GM21737 (cell line): ENCODE data around the gene TOR1A.

ENCODE experiments used
- ATAC-seq: cut with Tn5 transposase; IDR thresholded peaks from one replicate; pipeline ENCODE4 v1.9.1; 2021; ENCODE audit warnings: mild to moderate bottlenecking, moderate library complexity; ENCODE audit not compliant: unreplicated experiment

The TOR1A gene, protein sequence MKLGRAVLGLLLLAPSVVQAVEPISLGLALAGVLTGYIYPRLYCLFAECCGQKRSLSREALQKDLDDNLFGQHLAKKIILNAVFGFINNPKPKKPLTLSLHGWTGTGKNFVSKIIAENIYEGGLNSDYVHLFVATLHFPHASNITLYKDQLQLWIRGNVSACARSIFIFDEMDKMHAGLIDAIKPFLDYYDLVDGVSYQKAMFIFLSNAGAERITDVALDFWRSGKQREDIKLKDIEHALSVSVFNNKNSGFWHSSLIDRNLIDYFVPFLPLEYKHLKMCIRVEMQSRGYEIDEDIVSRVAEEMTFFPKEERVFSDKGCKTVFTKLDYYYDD

DNA sequence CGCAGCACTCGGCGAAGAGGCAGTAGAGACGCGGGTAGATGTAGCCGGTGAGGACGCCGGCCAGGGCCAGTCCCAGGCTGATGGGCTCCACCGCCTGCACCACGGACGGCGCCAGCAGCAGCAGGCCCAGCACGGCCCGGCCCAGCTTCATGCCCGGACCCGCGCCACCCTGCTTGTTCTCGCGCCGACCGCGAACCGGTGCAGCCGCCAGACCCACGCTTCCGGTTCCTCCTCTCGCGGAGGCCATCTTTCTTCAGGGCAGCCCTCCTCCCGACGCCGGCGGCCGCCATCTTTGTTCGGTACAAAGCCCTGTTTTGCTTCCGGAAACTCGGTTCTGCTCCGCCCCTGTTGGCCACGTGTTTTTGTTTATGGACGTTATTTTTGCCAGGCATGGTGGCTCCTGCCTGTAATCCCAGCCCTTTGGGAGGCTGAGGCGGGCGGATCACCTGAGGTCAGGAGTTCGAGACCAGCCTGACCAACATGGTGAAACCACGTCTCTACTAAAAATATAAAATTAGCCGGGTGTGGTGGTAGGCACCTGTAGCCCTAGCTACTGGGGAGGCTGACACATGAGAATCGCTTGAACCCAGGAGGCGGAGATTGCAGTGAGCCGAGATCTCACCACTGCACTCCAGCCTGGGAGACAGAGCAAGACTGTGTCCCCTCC is at the start of gene TOR1A:
Gene TOR1A, minus strand, starts transcription at position 202 of the 667 bp plus-strand sequence. Its CDS starts 51 bp downstream, at position 151.
- ATAC-seq: peak; percentile 79

DNA sequence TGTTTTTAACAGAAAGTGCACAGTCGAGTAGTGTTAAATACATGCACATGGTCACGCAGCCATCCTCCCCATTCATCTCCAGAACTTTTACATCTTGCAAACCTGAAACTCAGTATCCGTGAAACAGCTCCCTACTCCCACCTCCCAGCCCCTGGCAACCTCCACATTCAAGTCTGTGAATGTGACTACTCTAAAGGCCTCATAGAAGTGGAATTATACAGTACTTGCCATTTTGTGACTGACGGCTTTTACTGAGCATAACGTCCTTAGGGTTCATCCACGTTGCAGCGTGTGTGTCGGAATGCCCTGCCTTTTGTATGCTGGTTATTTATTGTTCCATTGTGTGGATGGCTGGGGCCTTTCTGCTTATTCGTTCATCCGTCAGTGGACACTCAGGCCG is 47.1 kb upstream of the TOR1A start:
- ATAC-seq: no peak

DNA sequence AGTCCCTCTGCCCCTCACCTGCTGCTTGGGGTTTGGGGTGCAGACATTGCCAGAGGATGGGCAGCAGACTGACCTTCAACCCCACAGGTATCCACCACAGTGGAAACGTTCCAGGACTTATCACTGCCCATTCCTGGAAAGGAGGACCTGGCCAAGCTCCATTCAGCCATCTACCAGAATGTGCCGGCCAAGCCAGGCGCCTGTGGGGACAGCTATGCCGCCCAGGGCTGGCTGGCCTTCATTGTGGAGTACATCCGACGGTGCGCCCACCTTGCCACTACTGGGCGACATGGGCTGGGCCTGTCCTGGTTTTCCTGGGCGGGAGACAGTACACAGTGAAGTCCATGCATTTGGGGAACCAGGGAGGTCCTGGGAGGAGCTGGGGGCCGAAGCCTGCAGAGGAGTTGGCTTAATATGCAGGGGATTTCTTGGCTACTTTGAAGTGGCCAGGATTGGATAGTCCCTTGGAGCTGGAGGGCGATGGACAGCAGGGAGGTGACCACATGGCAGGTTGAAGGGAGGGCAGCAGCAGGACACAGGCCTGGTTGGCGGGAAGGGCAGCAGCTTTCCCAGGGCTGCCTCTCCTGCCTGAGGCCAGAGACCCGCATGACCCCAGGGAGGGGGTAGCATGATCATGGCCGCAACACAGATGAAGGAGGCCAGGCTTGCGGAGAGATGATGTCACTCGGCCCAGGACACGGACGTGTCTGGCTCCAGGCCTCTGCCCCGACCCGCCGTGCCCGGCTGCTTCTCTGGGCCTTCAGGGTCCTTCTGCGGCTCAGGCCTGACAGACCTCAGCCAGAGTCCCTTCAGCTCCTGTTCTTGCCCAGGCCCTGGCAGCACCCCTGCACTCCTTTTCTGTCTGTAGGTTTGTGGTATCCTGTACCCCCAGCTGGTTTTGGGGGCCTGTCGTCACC is 45.9 kb upstream of the TOR1A start:
- ATAC-seq: no peak

DNA sequence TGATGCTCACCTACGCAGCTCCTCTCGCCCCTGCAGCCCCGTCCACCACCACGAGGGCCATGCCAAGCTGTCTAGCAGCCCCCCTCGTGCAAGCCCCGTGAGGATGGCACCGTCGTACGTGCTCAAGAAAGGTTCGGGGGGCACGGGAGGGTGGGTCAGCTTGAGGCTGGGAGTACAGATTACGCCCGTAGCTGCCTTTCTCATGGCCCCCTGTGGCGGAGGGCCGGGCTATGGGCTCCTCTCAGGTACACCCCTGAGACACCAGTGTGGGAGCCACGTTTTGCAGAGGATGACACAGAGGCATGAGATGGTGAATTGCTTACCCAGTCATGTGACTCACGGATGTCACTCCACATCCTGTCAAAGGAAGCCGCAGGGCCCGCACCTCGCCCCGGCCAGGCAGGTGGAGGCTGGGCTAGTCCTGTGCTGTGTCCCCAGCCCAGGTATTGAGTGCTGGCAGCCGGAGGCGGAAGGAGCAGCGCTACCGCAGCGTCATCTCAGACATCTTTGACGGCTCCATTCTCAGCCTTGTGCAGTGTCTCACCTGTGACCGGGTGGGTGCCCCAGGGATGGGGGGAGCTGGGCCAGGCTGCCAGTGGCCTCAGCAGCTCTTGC is 45.0 kb upstream of the TOR1A start:
- no peak for ATAC-seq

DNA sequence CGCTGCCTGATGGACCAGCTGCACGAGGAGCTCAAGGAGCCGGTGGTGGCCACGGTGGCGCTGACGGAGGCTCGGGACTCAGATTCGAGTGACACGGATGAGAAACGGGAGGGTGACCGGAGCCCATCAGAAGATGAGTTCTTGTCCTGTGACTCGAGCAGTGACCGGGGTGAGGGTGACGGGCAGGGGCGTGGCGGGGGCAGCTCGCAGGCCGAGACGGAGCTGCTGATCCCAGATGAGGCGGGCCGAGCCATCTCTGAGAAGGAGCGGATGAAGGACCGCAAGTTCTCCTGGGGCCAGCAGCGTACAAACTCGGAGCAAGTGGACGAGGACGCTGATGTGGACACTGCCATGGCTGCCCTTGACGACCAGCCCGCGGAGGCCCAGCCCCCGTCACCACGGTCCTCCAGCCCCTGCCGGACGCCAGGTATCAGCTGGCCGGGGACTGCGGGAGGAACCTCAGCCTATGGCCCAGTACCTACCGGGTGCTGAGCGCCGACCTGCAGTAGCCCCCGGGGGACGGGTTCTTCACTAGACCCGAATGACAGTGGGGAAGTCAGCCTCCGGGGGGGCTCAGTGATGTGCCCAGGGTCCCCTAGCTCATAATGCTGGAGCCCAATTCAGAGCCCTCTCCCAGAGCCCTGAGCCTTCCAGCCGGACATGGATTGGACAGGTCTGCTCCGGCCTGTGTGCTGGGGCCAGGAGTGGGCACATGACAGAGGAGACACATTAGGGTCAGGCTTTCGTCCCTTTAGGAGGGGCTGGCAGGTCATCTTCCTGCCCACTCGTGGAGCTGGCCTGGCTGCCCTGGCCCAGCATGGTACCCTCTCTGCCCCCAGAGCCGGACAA is 44.3 kb upstream of the TOR1A start:
- ATAC-seq: no peak

DNA sequence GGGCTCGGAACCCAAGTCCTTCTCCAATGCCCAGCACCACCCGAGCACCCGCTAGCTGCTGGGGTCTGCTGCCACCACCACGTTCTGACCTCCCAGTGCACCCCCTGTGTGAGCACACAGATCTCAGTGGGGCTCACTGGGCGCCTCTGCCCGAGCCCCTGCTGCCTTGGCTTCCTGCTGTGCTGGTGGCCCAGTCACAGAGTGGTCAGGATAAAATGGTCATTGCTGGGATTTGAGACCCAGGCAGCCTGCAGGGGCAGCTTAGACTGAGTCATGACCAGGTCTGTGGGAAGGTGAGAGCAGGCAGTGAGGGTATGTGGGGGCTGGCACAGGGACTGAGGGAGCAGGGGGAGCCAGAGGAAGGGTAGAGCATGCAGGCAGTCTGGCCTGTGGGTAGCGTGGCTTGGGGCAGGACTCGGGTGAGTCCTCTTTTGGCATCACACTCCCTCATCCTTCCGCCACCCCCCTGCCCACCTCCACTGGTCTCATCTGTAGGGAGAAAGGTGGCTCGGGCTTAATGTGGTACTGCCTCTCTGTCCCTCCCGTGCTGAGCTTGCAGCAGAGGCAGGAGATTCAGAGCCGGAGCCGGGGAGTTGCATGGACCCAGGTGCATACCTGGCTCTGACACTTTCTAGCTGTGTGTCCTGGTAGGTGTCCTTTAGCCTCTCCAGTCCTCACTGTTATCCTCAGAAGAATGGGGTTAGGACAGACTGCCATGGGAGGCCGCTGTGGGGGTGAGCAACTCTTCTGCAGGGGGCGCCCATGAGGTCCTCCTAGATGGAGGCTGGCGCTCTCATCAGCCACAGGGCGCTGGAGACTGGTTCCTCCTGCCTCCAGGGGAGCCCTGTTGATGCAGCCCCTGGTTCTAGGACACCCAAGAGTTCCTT is 43.4 kb upstream of the TOR1A start:
- no peak for ATAC-seq

DNA sequence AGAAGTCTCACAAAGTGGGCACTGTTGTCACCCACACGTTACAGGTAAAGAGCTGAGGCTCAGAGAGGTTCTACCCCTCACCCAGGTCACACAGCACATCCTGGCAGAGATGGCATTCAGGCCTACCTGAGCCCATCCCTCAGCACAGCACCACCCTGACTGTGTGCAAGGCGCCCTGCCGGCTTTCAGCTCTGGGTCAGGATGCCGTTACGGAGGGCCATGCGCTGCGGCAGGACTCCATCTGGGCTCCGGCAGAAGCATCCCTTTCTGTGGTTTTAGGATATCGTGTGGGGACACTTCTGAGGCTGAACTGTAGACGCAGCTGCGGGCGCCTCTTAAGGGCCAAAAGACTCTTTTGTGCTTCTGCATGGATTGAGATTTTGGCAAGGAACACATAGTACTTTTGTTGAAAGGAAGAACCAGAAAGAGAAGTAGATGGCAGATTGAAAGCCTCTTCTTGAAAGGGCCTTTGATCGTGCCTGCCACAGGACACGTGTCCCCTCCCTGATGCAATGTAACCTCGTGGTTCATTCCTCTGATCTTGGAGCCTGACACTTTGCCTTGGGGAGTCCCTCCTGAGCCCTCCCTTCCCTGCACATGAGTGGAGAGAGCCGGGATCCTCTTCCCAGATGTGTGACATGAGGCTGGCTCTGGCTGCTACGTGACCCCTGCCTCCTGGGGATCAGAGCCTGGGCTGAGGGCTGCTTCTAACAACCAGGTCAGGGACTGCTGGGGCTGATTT is 42.6 kb upstream of the TOR1A start:
- ATAC-seq: no peak

DNA sequence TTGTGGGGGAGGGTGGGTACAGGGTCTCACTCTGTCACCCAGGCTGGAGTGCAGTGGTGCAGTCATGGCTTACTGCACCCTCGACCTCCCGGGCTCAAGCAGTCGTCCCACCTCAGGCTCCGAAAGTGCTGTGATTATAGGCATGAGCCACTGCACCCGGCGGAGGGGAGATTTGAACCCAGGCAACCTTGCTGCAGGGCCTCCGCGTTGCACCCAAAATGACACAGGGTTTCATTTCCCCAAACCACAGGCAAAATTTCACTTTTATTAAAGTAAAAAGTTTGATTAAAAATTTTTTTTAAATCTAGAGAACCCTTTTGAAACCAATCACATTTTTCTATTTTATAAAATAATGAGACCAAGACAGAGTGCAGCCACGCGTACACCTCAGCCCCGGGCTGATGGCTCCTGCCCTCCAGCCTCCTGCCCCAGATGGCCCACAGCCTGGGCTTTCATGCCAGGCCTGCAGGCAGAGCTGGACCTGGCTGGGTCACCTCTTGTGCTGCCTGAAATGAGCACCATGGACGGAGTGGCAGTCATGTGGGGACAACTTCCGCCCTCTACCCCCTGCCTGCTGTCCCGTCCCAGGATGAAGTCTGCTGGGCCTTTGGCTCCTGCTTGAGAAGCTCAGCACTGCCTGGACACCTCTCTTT is 41.9 kb upstream of the TOR1A start:
- ATAC-seq: no peak

DNA sequence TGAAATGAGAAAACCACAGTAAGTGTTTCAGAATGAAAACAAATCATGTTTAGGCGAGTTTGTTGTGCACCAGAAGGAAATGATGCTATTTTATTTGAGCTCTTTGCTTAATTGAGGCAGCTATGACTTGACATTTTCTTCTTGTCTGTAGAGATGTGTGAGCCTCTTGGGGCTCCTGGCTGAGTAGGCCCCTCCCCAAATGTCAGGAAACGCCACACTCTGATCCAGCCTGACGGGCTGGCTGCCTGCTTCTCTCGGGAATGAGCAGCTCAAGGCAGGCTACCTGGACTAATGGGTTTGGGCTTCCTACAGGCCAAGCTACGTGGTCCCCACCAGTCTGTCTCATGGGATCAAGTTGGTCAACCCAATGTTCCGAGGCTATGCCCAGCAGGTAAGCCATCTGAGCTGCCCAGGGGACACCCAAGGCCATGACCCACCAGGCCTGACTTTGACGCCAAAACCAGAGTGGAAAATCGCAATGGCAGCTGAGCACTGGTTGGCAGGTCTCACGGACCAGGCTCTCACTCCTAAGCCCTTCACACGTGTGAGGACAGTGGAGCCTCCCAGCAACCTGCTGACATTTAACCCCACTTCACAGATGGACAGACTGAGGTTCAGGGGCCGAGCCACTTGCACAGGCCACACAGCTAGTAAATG is 41.2 kb upstream of the TOR1A start:
- no peak for ATAC-seq

DNA sequence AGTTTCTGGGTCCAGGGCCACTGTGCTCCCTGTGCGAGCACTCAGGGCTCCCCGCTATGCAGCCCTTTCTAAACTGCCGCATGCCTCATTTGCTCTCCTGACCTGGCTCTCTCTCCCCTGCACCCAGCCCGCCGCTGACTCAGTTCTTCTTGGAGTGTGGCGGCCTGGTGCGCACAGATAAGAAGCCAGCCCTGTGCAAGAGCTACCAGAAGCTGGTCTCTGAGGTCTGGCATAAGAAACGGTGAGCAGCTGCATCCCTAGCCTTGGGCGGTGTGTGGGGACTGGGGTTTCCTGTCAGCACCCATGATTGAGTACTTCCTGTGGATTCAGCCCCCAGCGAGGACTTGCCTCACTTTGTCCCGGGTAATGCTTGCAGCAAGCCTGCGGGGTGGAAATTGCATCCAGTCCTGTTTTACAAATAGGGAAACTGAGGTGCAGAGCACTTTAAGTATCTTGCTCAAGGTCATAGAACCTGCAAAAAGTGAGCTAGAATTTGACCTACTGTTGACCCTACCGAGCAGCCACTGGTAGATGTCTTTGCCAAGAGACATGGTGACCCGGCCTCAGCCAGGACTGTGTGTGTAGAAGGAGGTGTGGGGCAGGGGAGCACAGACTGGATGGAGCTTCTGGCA is 39.2 kb upstream of the TOR1A start:
- no peak for ATAC-seq

DNA sequence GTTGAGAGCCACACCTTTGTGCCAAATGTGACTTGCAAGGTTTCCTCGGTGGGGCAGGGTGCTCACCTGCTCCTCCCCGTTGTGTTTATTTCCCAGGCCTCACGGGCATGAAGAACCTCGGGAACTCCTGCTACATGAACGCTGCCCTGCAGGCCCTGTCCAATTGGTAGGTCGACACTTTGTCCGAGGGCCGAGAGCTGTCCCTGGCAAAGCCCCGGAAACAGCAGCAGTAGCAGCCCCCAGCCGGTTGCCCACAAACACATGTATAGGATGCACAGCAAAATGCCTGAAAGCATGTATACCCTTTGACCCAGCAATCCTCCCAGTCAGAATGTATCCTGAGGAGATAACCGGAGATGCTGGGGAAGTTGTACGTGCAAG is 37.5 kb upstream of the TOR1A start:
- ATAC-seq: no peak

DNA sequence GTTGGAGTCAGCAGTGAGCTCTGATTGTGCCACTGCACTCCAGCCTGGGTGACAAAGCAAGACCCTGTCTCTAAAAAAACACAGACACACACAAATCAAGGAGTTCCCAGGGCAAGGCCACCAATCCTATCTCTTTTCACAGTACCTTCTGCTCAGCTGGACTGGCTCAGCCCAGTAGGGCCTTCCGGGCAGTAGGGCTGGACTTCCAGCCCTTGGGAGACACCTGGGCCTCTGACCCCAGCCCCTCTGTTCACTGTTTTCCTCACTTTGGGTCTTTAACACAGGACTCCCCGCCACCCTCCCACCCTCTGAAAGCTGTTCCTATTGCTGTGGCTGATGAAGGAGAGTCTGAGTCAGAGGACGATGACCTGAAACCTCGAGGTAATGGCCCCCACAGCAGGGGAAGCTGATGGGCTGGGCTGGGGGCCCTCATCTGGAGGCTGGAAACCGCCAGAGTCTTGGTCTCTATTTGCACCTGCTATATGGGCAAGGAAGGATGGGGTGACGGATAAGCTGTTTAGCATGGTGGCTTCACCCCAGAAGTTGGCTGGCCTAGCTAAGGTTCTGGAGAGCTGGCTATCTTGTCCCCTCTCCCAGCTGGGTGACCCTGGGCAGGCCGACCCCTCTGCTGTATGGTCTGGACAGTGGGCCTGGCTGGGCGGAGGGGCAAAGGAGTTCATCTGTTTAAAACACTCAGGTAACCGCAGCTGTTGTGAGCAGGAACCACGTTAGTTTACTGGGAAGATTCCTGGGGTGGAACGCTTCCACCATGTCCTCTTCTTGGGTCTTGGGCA is 36.9 kb upstream of the TOR1A start:
- no peak for ATAC-seq

DNA sequence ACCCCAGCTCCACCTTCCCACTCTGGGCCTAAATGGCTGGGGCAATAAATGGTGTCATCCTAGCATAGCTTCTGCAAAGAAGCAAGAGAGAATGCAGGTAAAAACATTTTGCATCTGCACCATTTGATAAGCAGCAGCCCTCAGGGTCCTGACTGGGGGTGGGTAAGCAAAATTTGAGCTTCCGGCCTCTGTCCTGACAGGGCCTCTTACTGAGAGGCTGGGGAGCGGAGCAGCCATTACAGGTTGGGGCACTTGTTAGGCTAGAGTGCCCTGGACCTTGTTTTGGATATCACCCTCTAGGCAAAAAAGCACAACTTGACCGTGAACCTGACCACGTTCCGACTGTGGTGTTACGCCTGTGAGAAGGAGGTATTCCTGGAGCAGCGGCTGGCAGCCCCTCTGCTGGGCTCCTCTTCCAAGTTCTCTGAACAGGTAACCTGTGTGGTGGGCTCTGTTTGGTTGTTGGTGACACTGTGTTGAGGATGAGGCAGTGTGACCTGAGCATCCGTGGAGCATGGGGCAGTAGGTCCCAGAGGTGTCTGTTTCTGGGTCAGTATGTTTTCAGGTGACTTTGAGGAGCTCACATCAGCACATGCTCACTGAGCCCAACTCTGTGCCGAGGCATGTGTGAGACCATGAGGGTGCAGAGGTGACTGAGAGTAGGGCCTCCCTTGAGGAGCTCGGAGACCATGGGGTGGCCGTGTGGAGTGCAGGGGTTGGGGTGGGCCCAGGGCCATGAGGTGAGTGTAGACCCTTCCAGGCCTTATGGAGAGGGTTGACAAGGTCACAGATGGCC is 34.4 kb upstream of the TOR1A start:
- ATAC-seq: no peak

DNA sequence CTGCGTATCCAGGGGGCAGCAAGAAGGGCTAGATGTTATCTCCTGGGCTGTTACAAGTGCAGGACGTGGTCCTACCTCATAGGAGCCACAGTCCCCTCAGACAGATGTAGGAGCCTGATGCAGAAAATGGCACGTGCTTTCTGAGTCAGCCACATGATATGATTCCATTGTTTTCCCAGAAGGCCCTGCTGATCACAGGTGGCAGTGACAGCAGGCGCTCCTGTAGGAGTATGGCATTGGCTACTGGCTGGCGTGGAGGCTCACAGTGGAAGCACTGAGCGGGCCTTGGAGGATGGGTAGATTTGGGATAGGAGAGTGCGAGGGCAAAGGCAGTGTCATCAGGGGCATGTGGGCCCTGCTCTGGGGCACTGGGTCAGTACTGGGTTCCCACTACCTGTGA is 33.3 kb upstream of the TOR1A start:
- ATAC-seq: no peak

DNA sequence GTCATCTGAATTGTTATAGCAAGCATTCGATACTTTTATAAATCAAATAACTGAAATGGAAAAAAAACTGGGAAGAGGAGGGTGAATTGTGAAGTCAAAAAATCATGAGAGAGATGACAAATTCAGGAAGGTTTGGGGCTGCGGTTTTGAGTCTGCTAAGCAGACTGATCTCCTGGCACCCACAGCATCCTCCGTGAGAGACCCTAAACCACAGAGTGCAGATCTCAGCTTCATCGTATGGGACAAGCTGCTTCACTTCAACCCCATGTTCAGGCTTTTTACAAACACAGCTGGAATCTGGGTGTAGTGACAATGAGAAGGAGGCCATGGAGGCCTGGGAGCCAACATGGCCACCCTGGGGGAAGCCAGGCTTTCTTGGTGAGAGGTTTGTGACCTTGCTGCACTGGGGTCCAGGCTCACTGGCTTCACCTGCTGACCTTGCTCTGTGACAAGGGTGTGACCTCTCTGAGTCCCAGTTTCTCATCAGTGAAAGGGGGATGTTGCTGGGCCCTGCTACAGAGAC is 30.7 kb upstream of the TOR1A start:
- ATAC-seq: no peak
